ENCODE results near the gene TRIM77. TPM values are rescaled to one million over a fixed set of nuclear protein-coding genes. Genes with fewer than 3 reads are reported as not detected.
"Not testable (repeated sequence)": the region's sequence is repeated elsewhere in the genome, so short reads cannot be mapped to it uniquely, and the experiment has no call there.

TRIM77 gene
- total and polyA plus RNA-seq, 5 donors from 2014 or later = not detected

GRCh38 chr11:89750822-89751221 is 40.7 kb downstream of the TRIM77 start:
- not testable (repeated sequence) for H3K4me3 ChIP-seq (ENCODE audit: low read depth, low read length); H3K9me3 ChIP-seq (ENCODE audit: control insufficient read depth in 2 of 2, low read length in 2 of 2); H3K4me1 Mint-ChIP-seq; H3K27me3 Mint-ChIP-seq; ATAC-seq (ENCODE audit: low read depth in 2 of 2); H3K36me3 Mint-ChIP-seq; DNase-seq; H3K27ac ChIP-seq (ENCODE audit: insufficient read depth, low read length, poor library complexity, severe bottlenecking); H3K27ac Mint-ChIP-seq; H3K9me3 Mint-ChIP-seq; H3K4me3 Mint-ChIP-seq; H3K4me1 ChIP-seq (ENCODE audit: control insufficient read depth, insufficient read depth, low read length, poor library complexity, severe bottlenecking); H3K36me3 ChIP-seq (ENCODE audit: control insufficient read depth, insufficient read depth, low read length); H3K27me3 ChIP-seq (ENCODE audit: control insufficient read depth, insufficient read depth, low read length)

Other genes starting within 250 kb of the TRIM77 start
- gene NOX4, start 218.9 kb upstream of the TRIM77 start, total RNA-seq = not detected
- not detected for gene NOX4, start 218.9 kb upstream of the TRIM77 start, polyA plus RNA-seq
- not detected for gene TRIM49, start 98.3 kb downstream of the TRIM77 start, total RNA-seq
- gene TRIM49, start 98.3 kb downstream of the TRIM77 start, polyA plus RNA-seq = not detected
- not detected for gene TRIM64B, start 168.2 kb downstream of the TRIM77 start, total RNA-seq
- gene TRIM64B, start 168.2 kb downstream of the TRIM77 start, polyA plus RNA-seq = not detected
- gene TRIM49D1, start 211.9 kb downstream of the TRIM77 start, total RNA-seq = not detected
- not detected for gene TRIM49D1, start 211.9 kb downstream of the TRIM77 start, polyA plus RNA-seq
- not detected for gene TRIM49D2, start 213.8 kb downstream of the TRIM77 start, total RNA-seq
- gene TRIM49D2, start 213.8 kb downstream of the TRIM77 start, polyA plus RNA-seq = not detected